Fibroblast of the conjunctiva (primary cell): ENCODE measurements around the gene GTPBP4.
"Not testable (repeated sequence)": the region's sequence is repeated elsewhere in the genome, so short reads cannot be mapped to it uniquely, and the experiment has no call there.

Experiments
- DNase-seq: peaks from one replicate; pipeline ENCODE4 v3.0.0-alpha.2; 2010; ENCODE audit warnings: low read depth

GTPBP4 gene

GRCh38 chr10:1024103-1024502, 35.9 kb downstream of the GTPBP4 start:
- DNase-seq: no peak

GRCh38 chr10:1025683-1026082, 37.4 kb downstream of the GTPBP4 start, which contains the start of gene IDI2:
IDI2 (minus strand) TSS chr10:1025859; CDS start chr10:1024723, 1,136 bp downstream.
- no peak for DNase-seq

- no peak for DNase-seq
These were observed 38.3 kb downstream of the GTPBP4 start for GRCh38 chr10:1026578-1026977.

- no peak for DNase-seq
These were observed 41.6 kb downstream of the GTPBP4 start for GRCh38 chr10:1029838-1030237.

- no peak for DNase-seq
These were observed 45.4 kb downstream of the GTPBP4 start for GRCh38 chr10:1033601-1034000.

GRCh38 chr10:1034758-1035157, 46.5 kb downstream of the GTPBP4 start:
- no peak for DNase-seq

GRCh38 chr10:1035201-1035600, 47.0 kb downstream of the GTPBP4 start:
- no peak for DNase-seq

GRCh38 chr10:1036341-1036791, 48.1 kb downstream of the GTPBP4 start:
- DNase-seq: no peak

GRCh38 chr10:1037098-1037497, 48.9 kb downstream of the GTPBP4 start:
- DNase-seq: no peak

- not testable (repeated sequence) for DNase-seq
These were observed 50.5 kb downstream of the GTPBP4 start for GRCh38 chr10:1038769-1039168.

GRCh38 chr10:1040133-1040532, 51.9 kb downstream of the GTPBP4 start:
- no peak for DNase-seq

- no peak for DNase-seq
These were observed 53.3 kb downstream of the GTPBP4 start for GRCh38 chr10:1041514-1041913.

- no peak for DNase-seq
These were observed 55.3 kb downstream of the GTPBP4 start for GRCh38 chr10:1043532-1043995.

- no peak for DNase-seq
These were observed 55.9 kb downstream of the GTPBP4 start for GRCh38 chr10:1044146-1044545.

GRCh38 chr10:1044964-1045363, 56.7 kb downstream of the GTPBP4 start:
- DNase-seq: no peak

GRCh38 chr10:1045415-1045814, 57.2 kb downstream of the GTPBP4 start:
- no peak for DNase-seq

- DNase-seq: no peak
These were observed 59.7 kb downstream of the GTPBP4 start for GRCh38 chr10:1047937-1048336.

GRCh38 chr10:1048349-1048731, 60.1 kb downstream of the GTPBP4 start:
- no peak for DNase-seq

- peak; percentile 99 for DNase-seq
These were observed 60.6 kb downstream of the GTPBP4 start, which contains the start of gene IDI1 for GRCh38 chr10:1048732-1049424. IDI1 (minus strand) TSS chr10:1049119; CDS start chr10:1049003, 116 bp downstream.

GRCh38 chr10:1049425-1049958, 61.3 kb downstream of the GTPBP4 start:
- DNase-seq: peak; percentile 10

GRCh38 chr10:1050145-1050544, 61.9 kb downstream of the GTPBP4 start:
- no peak for DNase-seq

GRCh38 chr10:1050554-1050953, 62.3 kb downstream of the GTPBP4 start:
- DNase-seq: no peak

- no peak for DNase-seq
These were observed 66.5 kb downstream of the GTPBP4 start for GRCh38 chr10:1054684-1055083.
